Measurements from ENCODE around the gene GNPDA2.

The GNPDA2 gene

GRCh38 chr4:44720371-44720770, 6.0 kb downstream of the GNPDA2 start:
- TF ChIP-seq CTCF (conservative IDR thresholded peaks at IDR 0.05), result no peak
- TF ChIP-seq ZFX (IDR thresholded peaks at IDR 0.05), result no peak

GRCh38 chr4:44716597-44716996, 9.8 kb downstream of the GNPDA2 start:
- no peak overlapping the region for H3K27ac ChIP-seq
- no peak for TF ChIP-seq CTCF (conservative IDR thresholded peaks at IDR 0.05)
- no peak for TF ChIP-seq ZFX (IDR thresholded peaks at IDR 0.05)

More at GRCh38 chr4:44720371-44720770, 6.0 kb downstream of the GNPDA2 start:
- H3K27ac ChIP-seq, result no peak overlapping the region

- TF ChIP-seq ZFX (IDR thresholded peaks at IDR 0.05) (no peak), CTCF (conservative IDR thresholded peaks at IDR 0.05) (no peak)
- no peak overlapping the region for H3K27ac ChIP-seq
Measured at GRCh38 chr4:44713125-44713524, 13.2 kb downstream of the GNPDA2 start.

GRCh38 chr4:44704673-44705072, 21.7 kb downstream of the GNPDA2 start:
- no peak for TF ChIP-seq CTCF (conservative IDR thresholded peaks at IDR 0.05)
- no peak for TF ChIP-seq ZFX (IDR thresholded peaks at IDR 0.05)
- no peak overlapping the region for H3K27ac ChIP-seq

- H3K27ac ChIP-seq, result no peak overlapping the region
- no peak for TF ChIP-seq CTCF (conservative IDR thresholded peaks at IDR 0.05)
- no peak for TF ChIP-seq ZFX (IDR thresholded peaks at IDR 0.05)
Measured at GRCh38 chr4:44701037-44701436, 25.3 kb downstream of the GNPDA2 start.

- TF ChIP-seq ZFX (IDR thresholded peaks at IDR 0.05), result no peak
- no peak for TF ChIP-seq CTCF (conservative IDR thresholded peaks at IDR 0.05)
- no peak overlapping the region for H3K27ac ChIP-seq
Measured at GRCh38 chr4:44700427-44700826, 25.9 kb downstream of the GNPDA2 start.

GRCh38 chr4:44684648-44685047, 41.7 kb downstream of the GNPDA2 start:
- H3K27ac ChIP-seq, result no peak overlapping the region
- TF ChIP-seq CTCF (conservative IDR thresholded peaks at IDR 0.05) (no peak), ZFX (IDR thresholded peaks at IDR 0.05) (no peak)
